IMR-90 (cell line): Measurements from ENCODE around the gene PIK3IP1. TPM values are rescaled to one million over a fixed set of nuclear protein-coding genes. Genes with fewer than 3 reads are reported as not detected.

Experiments
- ATAC-seq: fragments of 200-7000 bp; cut with Tn5 transposase; 2 replicates; pipeline ENCODE4 v1.9.1; 2020; ENCODE audit warnings: low read depth, mild to moderate bottlenecking, moderate library complexity
- Bru-seq: library from RNA; stranded (reverse); fragments of 400-500 nt; gene quantifications from one replicate; lab custom pipeline; 2021; lab: Mats Ljungman, UMichigan
- BruChase-seq, 2 experiments: library from RNA; stranded (reverse); fragments of 400-500 nt; gene quantifications; one replicate each; lab custom pipeline; 2021; lab: Mats Ljungman, UMichigan
- BruUV-seq: library from RNA; stranded (reverse); fragments of 400-500 nt; replicated peaks from 2 replicates; lab custom pipeline; 2021; lab: Mats Ljungman, UMichigan
- CTCF ChIA-PET: fragments of 300-600 bp; formaldehyde crosslinking; extraction: SDS; loops from one replicate; lab custom pipeline; 2021; ENCODE audit warnings: antibody characterized with exemption; lab: Yijun Ruan, JAX
- POLR2A ChIA-PET: fragments of 300-600 bp; sonication (Branson Sonifier 250); formaldehyde crosslinking; loops from one replicate; lab custom pipeline; 2022; ENCODE audit warnings: antibody characterized with exemption; ENCODE audit not compliant: unreplicated experiment; lab: Charles Lee
- DNase-seq: peaks from one replicate; pipeline ENCODE4 v3.0.0; 2013
- H2AFZ ChIP-seq: replicated peaks from 2 replicates; pipeline ENCODE3; 2013; ENCODE audit warnings: low read length, mild to moderate bottlenecking; ENCODE audit not compliant: poor library complexity
- H2AK5ac ChIP-seq: 2 replicates; pipeline ENCODE4 v1.6.1; 2013; ENCODE audit warnings: low read depth, low read length, inconsistent platforms
- H2AK9ac ChIP-seq: replicated peaks from 2 replicates; pipeline ENCODE3; 2013; ENCODE audit warnings: mild to moderate bottlenecking, low read depth, low read length, moderate library complexity; ENCODE audit not compliant: poor library complexity
- H2BK120ac ChIP-seq: 2 replicates; pipeline ENCODE4 v1.6.1; 2013; ENCODE audit warnings: low read depth, low read length, inconsistent platforms
- H2BK15ac ChIP-seq: 3 replicates; pipeline ENCODE4 v1.6.1; 2013; ENCODE audit warnings: low read depth, low read length, inconsistent platforms
- H2BK20ac ChIP-seq: 2 replicates; pipeline ENCODE4 v1.6.1; 2013; ENCODE audit warnings: low read depth, mild to moderate bottlenecking, inconsistent platforms, low read length, moderate library complexity
- H2BK5ac ChIP-seq: 2 replicates; pipeline ENCODE4 v1.6.1; 2013; ENCODE audit warnings: mild to moderate bottlenecking, low read depth, low read length, inconsistent platforms; ENCODE audit not compliant: poor library complexity, severe bottlenecking
- H3K14ac ChIP-seq: replicated peaks from 2 replicates; pipeline ENCODE4 v1.6.1; 2013; ENCODE audit warnings: low read depth, low read length, inconsistent platforms
- H3K18ac ChIP-seq: 2 replicates; pipeline ENCODE4 v1.6.1; 2013; ENCODE audit warnings: low read depth, low read length, control low read depth
- H3K23ac ChIP-seq: 2 replicates; pipeline ENCODE4 v1.6.1; 2013; ENCODE audit warnings: low read depth, low read length, inconsistent platforms
- H3K27ac ChIP-seq: 2 replicates; pipeline ENCODE4 v1.5.1; 2013; ENCODE audit warnings: mild to moderate bottlenecking, control low read depth, low read length; ENCODE audit not compliant: insufficient read depth
- H3K27me3 ChIP-seq: 2 replicates; pipeline ENCODE4 v1.6.1; 2013; ENCODE audit warnings: low read length; ENCODE audit not compliant: control insufficient read depth, insufficient read depth
- H3K36me3 ChIP-seq: 2 replicates; pipeline ENCODE4 v1.6.1; 2013; ENCODE audit warnings: low read length, mixed read lengths; ENCODE audit not compliant: control insufficient read depth, insufficient read depth
- H3K4ac ChIP-seq: 2 replicates; pipeline ENCODE4 v1.6.1; 2013; ENCODE audit warnings: low read depth, low read length, inconsistent platforms
- H3K4me1 ChIP-seq: 2 replicates; pipeline ENCODE4 v1.6.1; 2013; ENCODE audit warnings: low read length, mixed read lengths; ENCODE audit not compliant: control insufficient read depth, insufficient read depth
- H3K4me2 ChIP-seq: 2 replicates; pipeline ENCODE4 v1.6.1; 2013; ENCODE audit warnings: low read depth, mild to moderate bottlenecking, control low read depth, low read length, moderate library complexity
- H3K4me3 ChIP-seq: 2 replicates; pipeline ENCODE4 v1.5.1; 2013; ENCODE audit warnings: low read depth, mild to moderate bottlenecking, control low read depth, low read length, moderate library complexity; ENCODE audit not compliant: insufficient read depth
- H3K56ac ChIP-seq: 2 replicates; pipeline ENCODE4 v1.6.1; 2013; ENCODE audit warnings: low read length, inconsistent platforms; ENCODE audit not compliant: insufficient read depth; ENCODE audit errors: extremely low read depth
- H3K79me1 ChIP-seq, 2 experiments: 2 replicates each; pipeline ENCODE4 v1.6.1; 2013; ENCODE audit warnings: low read length in 2 of 2, inconsistent platforms in 1 of 2, low read depth in 1 of 2
- H3K9ac ChIP-seq: 2 replicates; pipeline ENCODE4 v1.6.1; 2013; ENCODE audit warnings: low read depth, low read length, control low read depth
- H3K9me1 ChIP-seq: 2 replicates; pipeline ENCODE4 v1.6.1; 2013; ENCODE audit warnings: low read length, inconsistent platforms; ENCODE audit not compliant: insufficient read depth
- H3K9me3 ChIP-seq: 2 replicates; pipeline ENCODE4 v1.6.1; 2013; ENCODE audit warnings: low read length; ENCODE audit not compliant: control insufficient read depth, insufficient read depth
- H4K20me1 ChIP-seq: 2 replicates; pipeline ENCODE4 v1.6.1; 2013; ENCODE audit warnings: low read length, inconsistent platforms; ENCODE audit not compliant: insufficient read depth
- H4K5ac ChIP-seq: 2 replicates; pipeline ENCODE4 v1.6.1; 2013; ENCODE audit warnings: mild to moderate bottlenecking, low read depth, low read length, control low read depth
- H4K8ac ChIP-seq, 2 experiments: 2 replicates each; pipeline ENCODE4 v1.6.1; 2013; ENCODE audit warnings: low read depth in 2 of 2, low read length in 2 of 2, control low read depth in 1 of 2, inconsistent platforms in 1 of 2
- H4K91ac ChIP-seq: 2 replicates; pipeline ENCODE4 v1.6.1; 2013; ENCODE audit warnings: low read depth, low read length, inconsistent platforms; ENCODE audit not compliant: insufficient read depth
- BHLHE40 ChIP-seq: fragments of 150-350 bp; IDR thresholded peaks from 2 replicates; pipeline ENCODE4 v1.6.1; 2016; ENCODE audit warnings: mild to moderate bottlenecking, low read depth, low read length
- CEBPB ChIP-seq: IDR thresholded peaks from 2 replicates; pipeline ENCODE4 v1.6.1; 2012; ENCODE audit warnings: low read depth, low read length, improper control_type of control experiment
- CTCF ChIP-seq: conservative IDR thresholded peaks from 2 replicates; pipeline ENCODE4 v1.5.1; 2012; ENCODE audit warnings: mild to moderate bottlenecking, low read depth, low read length, improper control_type of control experiment
- MXI1 ChIP-seq: IDR thresholded peaks from 2 replicates; pipeline ENCODE4 v1.6.1; 2012; ENCODE audit warnings: low read depth, mild to moderate bottlenecking, low read length, moderate library complexity, borderline replicate concordance
- NFE2L2 ChIP-seq: fragments of 150-350 bp; IDR thresholded peaks from 2 replicates; pipeline ENCODE4 v1.6.1; 2016; ENCODE audit warnings: low read depth, mild to moderate bottlenecking, low read length
- POLR2A ChIP-seq: IDR thresholded peaks from 2 replicates; pipeline ENCODE4 v1.6.1; 2012; ENCODE audit warnings: mild to moderate bottlenecking, low read depth, low read length
- RAD21 ChIP-seq: IDR thresholded peaks from 2 replicates; pipeline ENCODE4 v1.6.1; 2012; ENCODE audit warnings: low read length, improper control_type of control experiment
- RCOR1 ChIP-seq: IDR thresholded peaks from 2 replicates; pipeline ENCODE4 v1.6.1; 2012; ENCODE audit warnings: mild to moderate bottlenecking, low read length, improper control_type of control experiment; ENCODE audit not compliant: insufficient replicate concordance
- SMC3 ChIP-seq: fragments of 150-350 bp; IDR thresholded peaks from 2 replicates; pipeline ENCODE4 v1.6.1; 2016; ENCODE audit warnings: low read depth, mild to moderate bottlenecking, antibody characterized with exemption, low read length, moderate library complexity
- WGBS, 2 experiments: methylation state at CpG; one replicate each; pipeline versions ENCODE4 v1.1.5 to v1.1.7; 2013; ENCODE audit warnings: missing lambda C conversion rate in 2 of 2; ENCODE audit not compliant: insufficient read length in 1 of 2; ENCODE audit errors: extremely low coverage in 2 of 2; 5-methylcytosine and 5-hydroxymethylcytosine counted together
- dilution Hi-C: fragments of 300-500 bp; cut with HindIII; formaldehyde crosslinking; loops from one replicate; pipeline ENCODE4 v1.14.3; 2018; ENCODE audit warnings: low sequenced_read_pairs; ENCODE audit not compliant: unreplicated experiment
- in situ Hi-C: fragments of 300-500 bp; cut with MboI; formaldehyde crosslinking; loops from 3 replicates; pipeline ENCODE4 v1.14.3; 2019; ENCODE audit warnings: low sequenced_read_pairs, inconsistent platforms, mixed read lengths
- intact Hi-C: fragments of 100-400 bp; cut with micrococcal nuclease; formaldehyde crosslinking; loops from 2 replicates; pipeline ENCODE4 v1.10.0; 2022
- long read RNA-seq: library from polyadenylated mRNA; unstranded; transcript quantifications from one replicate; pipeline ENCODE4 v2.0.0, GENCODE V29; 2021; ENCODE audit not compliant: unreplicated experiment
- polyA plus RNA-seq, 3 experiments: library from polyadenylated mRNA; depleted of rRNA; stranded (reverse); fragments of >200 nt; gene quantifications; 2 replicates each; pipeline ENCODE4 v1.2.3, GENCODE V29; 2012; ENCODE audit warnings: low replicate concordance in 1 of 3
- total RNA-seq: library from RNA; depleted of rRNA; stranded (reverse); fragments of >200 nt; gene quantifications from 2 replicates; pipeline ENCODE4 v1.2.3, GENCODE V29; 2012; rRNA removed
- TF ChIP-seq, protein P1 (sequence below): fragments of 150-350 bp; IDR thresholded peaks from 2 replicates; pipeline ENCODE4 v1.6.1; 2016; ENCODE audit warnings: low read depth, mild to moderate bottlenecking, low read length, moderate library complexity, borderline replicate concordance

Gene PIK3IP1, protein sequence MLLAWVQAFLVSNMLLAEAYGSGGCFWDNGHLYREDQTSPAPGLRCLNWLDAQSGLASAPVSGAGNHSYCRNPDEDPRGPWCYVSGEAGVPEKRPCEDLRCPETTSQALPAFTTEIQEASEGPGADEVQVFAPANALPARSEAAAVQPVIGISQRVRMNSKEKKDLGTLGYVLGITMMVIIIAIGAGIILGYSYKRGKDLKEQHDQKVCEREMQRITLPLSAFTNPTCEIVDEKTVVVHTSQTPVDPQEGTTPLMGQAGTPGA
- 12.9 and 13.3 TPM in 2 replicates for total RNA-seq
- 16.8 and 17.6 TPM in 2 replicates for polyA plus RNA-seq (2012; rRNA removed)
- 15.1 and 28.9 TPM in 2 replicates for polyA plus RNA-seq (2012; cell fraction: cytosol; rRNA removed)
- 18.3 and 21.2 TPM in 2 replicates for polyA plus RNA-seq (2012; cell fraction: nucleus; rRNA removed; ENCODE audit: low replicate concordance)
- percentile 53 among the genes with signal in this experiment for Bru-seq, nascent RNA
- percentile 68 among the genes with signal in this experiment for BruChase-seq, experiment 1, labeled RNA remaining after a 6-hour chase
- percentile 64 among the genes with signal in this experiment for BruChase-seq, experiment 2, labeled RNA remaining after a 2-hour chase
- long read RNA-seq, transcript PIK3IP1-201 (6 exons, 2,467 nt): major isoform, 100 of 130 reads
- long read RNA-seq, transcript PIK3IP1-203 (5 exons, 2,374 nt): minor isoform, 6 of 130 reads
- long read RNA-seq, partial matches to known transcripts: 9 of 130 reads
- long read RNA-seq, other reads (novel, unspliced or antisense): 12 of 130 reads

DNA sequence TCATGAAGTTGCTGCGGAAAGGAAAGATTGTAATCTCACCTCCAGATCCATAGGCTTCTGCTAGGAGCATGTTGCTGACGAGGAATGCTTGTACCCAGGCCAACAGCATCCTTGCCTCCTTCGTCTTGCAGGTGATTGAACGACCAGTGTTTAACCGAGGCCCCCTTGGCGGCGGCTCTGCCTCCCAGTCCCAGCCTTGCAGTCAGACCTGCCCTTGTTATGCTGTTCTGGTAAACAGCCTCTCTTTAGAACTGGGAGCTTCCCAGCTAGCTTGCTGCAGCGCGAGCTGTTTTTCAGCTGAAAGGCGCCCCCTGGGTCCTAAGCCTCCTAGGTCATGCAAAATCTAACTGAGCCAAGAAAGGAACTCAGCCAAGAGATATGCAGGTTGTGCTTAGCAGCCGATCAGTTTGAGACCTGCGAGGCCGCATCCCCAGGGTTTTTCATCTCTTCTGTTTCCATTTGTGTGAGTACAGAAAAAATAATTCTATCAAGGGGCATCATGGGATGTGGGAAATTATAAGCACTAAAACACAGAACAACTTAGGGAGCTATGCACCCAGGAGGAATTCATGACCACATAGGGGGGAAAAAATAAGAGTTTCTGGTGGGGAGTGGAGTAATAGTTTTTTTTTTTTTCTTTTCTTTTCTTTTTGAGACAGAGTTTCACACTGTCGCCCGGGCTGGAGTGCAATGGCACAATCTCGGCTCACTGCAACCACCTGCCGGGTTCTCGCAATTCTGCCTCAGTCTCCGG lies at the start of gene PIK3IP1:
Gene PIK3IP1, minus strand, starts transcription at position 253 of the 754 bp plus-strand sequence. Its CDS starts 144 bp downstream, at position 109.
- Histone ChIP-seq H2BK15ac (peak within 1 kb of the TSS; percentile 39; the same call in 2 of the 3 replicates), H3K4me2 (peak within 1 kb of the TSS; percentile 93), H4K91ac (peak within 1 kb of the TSS; percentile 86), H3K4ac (peak within 1 kb of the TSS; percentile 98), H3K27me3 (no peaks in the 10 kb centered on the region), H4K5ac (peak within 1 kb of the TSS; percentile 36), H3K4me1 (peaks cover 9% of the 10 kb centered on the region; the same call in 1 of the 2 replicates), H3K27ac (peak within 1 kb of the TSS; percentile 69), H3K4me3 (peak within 1 kb of the TSS; percentile 54), H3K9ac (peak within 1 kb of the TSS; percentile 83), H2BK20ac (peak within 1 kb of the TSS; percentile 72), H2AK9ac (peak within 1 kb of the TSS; percentile 95), H3K9me1 (0 out of 2 replicates have a peak, but pooled peaks cover 7% of the 10 kb centered on the region), H2AK5ac (peak within 1 kb of the TSS; percentile 95), H2BK5ac (peak within 1 kb of the TSS; percentile 90), H3K23ac (peak within 1 kb of the TSS; percentile 100), H3K79me1 (peaks cover 16 to 35% of the 10 kb centered on the region in 2 experiments), H3K56ac (peak within 1 kb of the TSS; percentile 82; the same call in 1 of the 2 replicates), H3K18ac (peak within 1 kb of the TSS; percentile 55), H4K20me1 (no peaks in the 10 kb centered on the region), H2AFZ (peak within 1 kb of the TSS; percentile 91), H3K9me3 (no peaks in the 10 kb centered on the region), H4K8ac (peak within 1 kb of the TSS; percentile 6 to 89; a peak in 3 of 4 replicates), H2BK120ac (peak within 1 kb of the TSS; percentile 82), H3K36me3 (peaks cover 17% of the 10 kb centered on the region), H3K14ac (peak within 1 kb of the TSS; percentile 100)
- CTCF ChIA-PET: interaction anchor here (0.7 to 2.2 kb wide), 4 partner anchors 10 to 21 kb away, joined by 4 to 10 read pairs (median 4); no protein-coding TSS in a partner anchor
- POLR2A ChIA-PET: interaction anchor here (0.8 kb wide), 1 partner anchor 115 kb away, joined by 3 read pairs; no protein-coding TSS in a partner anchor
- WGBS, 2 experiments: 0% methylated on average over 7 of the region's 19 CpGs; no CpG with 5 or more reads in 1 of the 2 experiments
- BruUV-seq: no TSS peak
- DNase-seq: peak; percentile 91
- in situ Hi-C loops (no loop called here), intact Hi-C loops (loop anchor here (2.0 kb wide), 1 partner anchor 52 kb away; no protein-coding TSS in a partner anchor), dilution Hi-C loops (no loop called here)
- ATAC-seq: peak; percentile 73
- no peak for TF ChIP-seq CEBPB
- TF ChIP-seq, protein P1, sequence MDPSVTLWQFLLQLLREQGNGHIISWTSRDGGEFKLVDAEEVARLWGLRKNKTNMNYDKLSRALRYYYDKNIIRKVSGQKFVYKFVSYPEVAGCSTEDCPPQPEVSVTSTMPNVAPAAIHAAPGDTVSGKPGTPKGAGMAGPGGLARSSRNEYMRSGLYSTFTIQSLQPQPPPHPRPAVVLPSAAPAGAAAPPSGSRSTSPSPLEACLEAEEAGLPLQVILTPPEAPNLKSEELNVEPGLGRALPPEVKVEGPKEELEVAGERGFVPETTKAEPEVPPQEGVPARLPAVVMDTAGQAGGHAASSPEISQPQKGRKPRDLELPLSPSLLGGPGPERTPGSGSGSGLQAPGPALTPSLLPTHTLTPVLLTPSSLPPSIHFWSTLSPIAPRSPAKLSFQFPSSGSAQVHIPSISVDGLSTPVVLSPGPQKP: no peak
- no peak for TF ChIP-seq RCOR1
- peak; percentile 40 for TF ChIP-seq RAD21
- 0 out of 2 replicates have a peak, but pooled peaks have one; percentile 16 for TF ChIP-seq SMC3
- TF ChIP-seq MXI1: no peak
- TF ChIP-seq POLR2A: peak; percentile 71; the same call in 1 of the 2 replicates
- TF ChIP-seq BHLHE40: no peak
- TF ChIP-seq NFE2L2: no peak
- peak; percentile 51 for TF ChIP-seq CTCF
